HG02981 (cell line): ENCODE results near the gene TMEM61.

ENCODE experiments used
- ATAC-seq: cut with Tn5 transposase; IDR thresholded peaks from one replicate; pipeline ENCODE4 v1.9.1; 2021; ENCODE audit warnings: mild to moderate bottlenecking, moderate library complexity; ENCODE audit not compliant: unreplicated experiment

TMEM61 gene

GRCh38 chr1:54984131-54984842 is 3.9 kb downstream of the TMEM61 start:
- ATAC-seq = no peak

- ATAC-seq = no peak
These were observed 5.1 kb downstream of the TMEM61 start for GRCh38 chr1:54985556-54985955.

- no peak for ATAC-seq
These were observed 5.6 kb downstream of the TMEM61 start for GRCh38 chr1:54986025-54986424.

DNA sequence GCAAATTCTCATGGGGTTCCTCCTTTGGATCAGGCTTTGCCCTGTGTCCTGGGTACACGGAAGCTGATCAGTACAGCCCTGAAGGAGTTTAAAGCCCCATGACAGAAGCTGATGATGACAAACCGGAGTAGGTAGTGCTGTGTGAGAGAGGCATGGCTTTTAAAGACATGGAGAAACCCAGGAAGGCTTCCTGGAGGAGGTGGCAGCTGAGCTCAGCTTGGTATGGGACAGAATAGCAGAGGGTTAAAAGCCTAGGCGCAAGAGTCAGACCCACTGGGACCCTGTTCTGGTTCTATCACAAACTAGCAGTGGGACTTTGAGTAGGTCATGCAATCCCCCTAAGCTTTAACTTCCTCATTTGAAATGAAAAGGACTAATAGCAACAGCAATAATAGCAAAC is 6.1 kb downstream of the TMEM61 start:
- ATAC-seq = no peak

GRCh38 chr1:54987427-54987826 is 7.0 kb downstream of the TMEM61 start:
- no peak for ATAC-seq

DNA sequence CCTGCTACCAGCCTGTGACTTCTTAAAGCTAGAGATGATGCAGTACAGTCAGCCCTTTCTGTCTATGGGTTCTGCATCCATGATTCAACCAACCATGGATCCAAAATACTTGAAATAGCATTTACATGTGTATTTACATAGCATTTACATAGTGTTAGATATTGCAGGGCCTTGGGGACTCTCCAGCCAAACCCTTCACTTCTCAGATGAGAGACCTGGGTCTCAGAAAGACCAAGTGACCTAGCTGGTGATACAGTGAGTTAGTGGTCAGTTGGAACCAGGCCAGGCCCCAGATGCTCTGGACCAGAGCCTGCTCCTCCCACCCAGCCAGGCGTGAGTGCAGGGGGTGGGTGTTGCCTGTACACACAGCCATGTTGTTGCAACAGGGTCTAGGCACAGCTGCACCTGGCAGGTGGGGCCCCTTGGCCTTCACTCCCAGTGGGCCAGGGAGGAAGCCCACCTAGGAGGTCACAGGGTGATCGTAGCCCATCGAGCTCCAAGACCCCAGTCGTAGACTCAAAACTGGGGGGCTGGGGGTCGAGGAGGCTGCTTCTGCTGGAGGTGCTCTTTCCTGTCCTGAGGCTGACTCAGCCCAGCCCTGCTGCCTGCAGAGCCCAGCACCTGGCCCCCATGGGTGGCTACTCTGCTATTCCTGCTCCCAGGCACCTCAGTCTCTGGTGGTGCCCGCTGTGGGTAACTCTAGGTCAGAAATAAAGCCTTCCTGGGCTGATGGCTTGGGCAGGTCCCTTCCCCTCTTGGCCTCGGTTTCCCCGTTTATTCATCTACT is 7.7 kb downstream of the TMEM61 start:
- no peak for ATAC-seq

- ATAC-seq = no peak
These were observed 8.5 kb downstream of the TMEM61 start for GRCh38 chr1:54988975-54989374.

DNA sequence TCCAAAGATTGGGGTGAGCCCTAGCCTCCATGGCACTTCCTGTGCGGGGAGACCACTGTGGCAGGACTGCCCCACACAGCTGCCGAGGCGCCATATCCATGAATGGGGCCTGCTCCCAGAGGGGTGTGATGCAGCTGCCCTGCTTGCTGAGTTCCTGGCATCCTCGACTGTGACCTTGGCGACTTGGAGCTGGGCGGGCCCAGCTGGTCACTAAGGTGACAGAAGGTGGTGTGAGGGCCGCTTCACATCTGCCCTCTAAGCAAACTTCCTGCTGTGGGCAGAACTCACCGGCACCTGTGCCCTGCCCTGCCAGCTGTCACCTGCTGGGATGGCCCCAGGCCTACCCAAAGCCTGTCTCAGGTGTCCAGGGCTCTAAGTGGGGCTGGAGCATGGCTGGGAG is 9.0 kb downstream of the TMEM61 start:
- ATAC-seq = no peak

DNA sequence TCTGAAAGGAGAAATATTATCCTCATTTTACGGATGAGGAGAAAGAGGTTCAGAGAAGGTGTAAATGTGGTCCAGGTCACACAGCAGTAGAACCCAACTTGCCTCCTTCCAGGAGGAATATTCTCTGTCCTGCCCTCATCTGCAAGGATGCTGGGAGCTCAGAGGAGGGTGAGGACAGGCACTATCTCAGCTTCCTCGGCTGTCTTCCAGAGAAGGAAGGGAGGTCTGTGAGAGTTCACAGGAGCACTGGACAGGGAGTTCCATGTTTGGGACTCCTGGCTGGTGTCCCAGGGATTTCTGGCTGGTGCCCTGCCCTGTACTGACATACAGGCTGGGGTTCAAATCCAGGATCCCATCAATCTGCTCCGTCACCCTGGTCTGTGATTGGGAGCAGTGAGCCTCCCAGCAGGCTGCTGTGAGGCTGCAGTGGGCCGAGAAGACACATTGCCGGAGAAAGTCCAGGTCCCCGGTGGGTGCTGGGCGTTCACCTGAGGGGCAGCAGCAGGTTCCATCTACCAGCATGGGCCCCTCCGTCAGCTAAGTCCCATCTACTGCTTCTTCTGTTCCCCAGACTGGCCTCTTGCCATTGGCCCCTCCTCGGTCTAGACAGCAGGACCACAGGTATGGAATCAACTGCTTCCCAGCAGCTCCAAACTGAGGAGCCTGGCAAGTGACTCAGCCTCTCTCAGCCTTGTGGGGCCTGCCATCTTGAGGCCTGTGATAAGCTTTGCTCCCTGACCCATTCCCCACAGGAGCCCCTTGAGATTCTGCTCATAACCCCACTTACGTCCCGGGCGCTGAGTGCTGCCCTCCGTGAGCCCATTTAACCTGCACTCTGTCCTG is 9.8 kb downstream of the TMEM61 start:
- no peak for ATAC-seq

GRCh38 chr1:54990916-54991315 is 10.5 kb downstream of the TMEM61 start:
- no peak for ATAC-seq

- ATAC-seq = no peak
These were observed 11.5 kb downstream of the TMEM61 start for GRCh38 chr1:54991939-54992338.

GRCh38 chr1:54993140-54993539 is 12.7 kb downstream of the TMEM61 start:
- ATAC-seq = no peak

DNA sequence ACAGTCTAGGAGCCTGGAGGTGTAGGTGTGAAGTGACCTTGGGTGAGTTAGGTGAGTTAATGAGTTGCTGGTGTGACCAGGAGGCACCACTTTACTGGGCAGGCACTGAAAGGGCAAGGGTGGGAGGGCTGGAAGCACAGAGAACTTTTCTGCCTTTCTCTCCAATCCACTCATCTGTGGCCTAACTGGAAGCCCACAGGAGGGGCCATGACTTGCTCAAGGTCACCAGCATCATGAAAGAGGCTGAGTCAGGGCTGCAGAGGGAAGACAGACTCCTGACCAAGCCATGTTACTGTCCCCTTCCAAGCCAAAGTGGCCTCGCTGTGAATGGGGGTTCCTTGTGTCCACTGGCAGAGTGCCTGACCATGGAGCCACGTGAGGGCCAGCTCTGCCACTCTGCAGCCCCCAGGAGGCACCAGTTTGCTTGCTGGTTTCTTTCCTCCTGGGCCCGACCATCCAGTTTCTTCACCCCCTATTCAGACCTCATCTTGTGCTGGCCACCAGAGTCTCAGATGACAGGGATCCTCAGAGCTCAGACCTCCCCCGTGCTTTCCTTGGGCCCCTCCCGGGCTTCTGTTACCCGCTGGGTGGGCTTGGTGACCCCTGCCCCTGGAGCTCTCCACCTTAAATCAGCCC is 14.0 kb downstream of the TMEM61 start:
- ATAC-seq = no peak

- ATAC-seq = no peak
These were observed 14.8 kb downstream of the TMEM61 start for GRCh38 chr1:54995013-54995760.

GRCh38 chr1:54995835-54996234 is 15.4 kb downstream of the TMEM61 start:
- no peak for ATAC-seq

- peak; percentile 74 for ATAC-seq
These were observed 16.0 kb downstream of the TMEM61 start for GRCh38 chr1:54996359-54996868.

GRCh38 chr1:54996869-54997710 is 16.7 kb downstream of the TMEM61 start:
- ATAC-seq = no peak

DNA sequence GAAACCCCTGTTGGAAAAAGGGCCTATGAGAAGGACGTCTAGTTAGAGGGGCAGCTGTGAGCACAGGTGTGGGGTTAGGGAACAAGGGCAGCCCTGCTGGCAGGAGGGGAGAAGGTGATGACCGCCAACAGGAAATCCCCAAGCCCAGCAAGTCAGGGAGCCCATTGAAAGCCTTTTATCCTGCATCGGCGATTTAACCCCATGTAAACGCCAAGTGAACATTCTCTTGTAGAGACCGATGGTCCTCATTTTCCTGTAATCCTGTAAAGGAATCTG is 17.2 kb downstream of the TMEM61 start:
- ATAC-seq = no peak

DNA sequence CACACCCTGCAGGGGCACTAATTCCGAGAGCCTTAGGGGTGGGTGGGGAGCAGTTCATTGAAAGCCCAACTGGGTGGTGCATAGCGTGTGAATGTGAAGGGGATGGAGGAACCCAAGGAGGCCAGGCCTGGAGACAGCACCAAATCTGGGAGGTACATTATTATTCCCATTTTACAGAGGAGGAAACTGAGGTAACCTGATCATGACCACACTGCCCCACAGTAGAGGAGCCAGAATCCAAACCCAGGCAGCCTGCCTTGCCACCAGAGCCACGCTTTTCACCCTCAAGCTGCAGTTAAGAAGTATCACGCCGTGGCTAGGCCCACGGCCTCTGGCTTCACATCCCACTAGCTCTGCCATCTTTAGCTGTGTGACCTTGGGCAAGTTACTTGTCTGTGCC is 17.7 kb downstream of the TMEM61 start:
- no peak for ATAC-seq

GRCh38 chr1:54998677-54999076 is 18.2 kb downstream of the TMEM61 start, which contains the start of gene BSND:
TSS of gene BSND (plus strand) at chr1:54998933. CDS start at chr1:54999187, 254 bp downstream.
- no peak for ATAC-seq
